ENCODE results near the gene NUP93.
"Not testable (repeated sequence)": the region's sequence is repeated elsewhere in the genome, so short reads cannot be mapped to it uniquely, and the experiment has no call there.

The NUP93 gene

DNA sequence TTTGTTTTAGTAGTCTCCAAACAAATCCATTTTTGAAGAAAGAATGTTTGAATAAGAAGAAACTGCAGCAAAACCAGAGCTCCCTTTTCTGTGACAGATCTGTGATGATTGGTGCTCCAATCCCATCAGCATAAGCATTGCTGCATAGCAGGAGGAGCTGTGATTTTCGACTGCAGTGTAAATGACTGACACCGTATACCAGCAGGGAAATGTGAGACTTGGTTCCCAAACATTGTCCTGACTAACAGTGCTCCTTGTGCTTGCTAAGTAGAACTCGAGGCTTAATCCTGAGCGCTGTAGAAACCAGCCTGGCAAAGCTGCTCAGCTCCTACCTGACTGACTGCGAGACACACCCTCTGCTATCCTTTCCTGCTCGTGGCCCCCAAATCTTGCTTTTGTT, 57.2 kb downstream of the NUP93 start:
- no peak for TF ChIP-seq POLR2A (IDR thresholded peaks at IDR 0.05; ENCODE audit: extremely low read depth, insufficient read length)
- no peak for TF ChIP-seq MYC (IDR thresholded peaks at IDR 0.05; ENCODE audit: low read depth, low read length)
- TF ChIP-seq MAX (IDR thresholded peaks at IDR 0.05; ENCODE audit: low read depth, low read length), result no peak
- TF ChIP-seq CTCF (IDR thresholded peaks at IDR 0.05; ENCODE audit: low read depth, low read length), result no peak
- H3K4me3 ChIP-seq (ENCODE audit: low read depth, low read length), result no peak overlapping the region
- no peak for DNase-seq (ENCODE audit: low read depth)

- H3K4me3 ChIP-seq (ENCODE audit: low read depth, low read length), result no peak overlapping the region
- no peak for TF ChIP-seq POLR2A (IDR thresholded peaks at IDR 0.05; ENCODE audit: extremely low read depth, insufficient read length)
- DNase-seq (ENCODE audit: low read depth), result no peak
Observed at GRCh38 chr16:56788435-56788834, 58.5 kb downstream of the NUP93 start.

DNA sequence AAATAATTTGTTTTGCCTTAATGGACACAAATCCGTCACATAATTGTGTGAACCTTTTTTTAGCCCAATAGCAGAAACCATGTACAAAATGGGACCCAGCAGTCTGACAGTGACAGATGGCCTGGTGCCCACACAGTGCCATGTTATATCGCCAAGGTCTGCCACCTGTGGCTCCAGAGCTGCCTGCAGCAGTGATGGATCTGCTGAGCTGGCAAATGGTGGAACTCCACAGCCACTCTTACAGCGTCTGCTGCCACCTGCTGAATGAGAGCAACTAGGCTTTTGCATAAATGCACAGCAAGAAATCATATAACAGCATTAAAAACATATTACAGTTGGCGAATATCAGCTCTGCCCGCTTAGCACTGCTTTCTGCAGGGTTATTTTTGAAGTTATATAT, 59.4 kb downstream of the NUP93 start:
- H3K4me3 ChIP-seq (ENCODE audit: low read depth, low read length), result no peak overlapping the region
- peak; percentile 57 for DNase-seq (ENCODE audit: low read depth)
- TF ChIP-seq CTCF (IDR thresholded peaks at IDR 0.05; ENCODE audit: low read depth, low read length) (peak; percentile 43), MYC (IDR thresholded peaks at IDR 0.05; ENCODE audit: low read depth, low read length) (no peak)

- DNase-seq (ENCODE audit: low read depth), result no peak
- TF ChIP-seq MAX (IDR thresholded peaks at IDR 0.05; ENCODE audit: low read depth, low read length) (no peak), MYC (IDR thresholded peaks at IDR 0.05; ENCODE audit: low read depth, low read length) (no peak), POLR2A (IDR thresholded peaks at IDR 0.05; ENCODE audit: extremely low read depth, insufficient read length) (no peak), CTCF (IDR thresholded peaks at IDR 0.05; ENCODE audit: low read depth, low read length) (no peak)
- no peak overlapping the region for H3K4me3 ChIP-seq (ENCODE audit: low read depth, low read length)
Observed at GRCh38 chr16:56792967-56793366, 63.0 kb downstream of the NUP93 start.

- peak; percentile 43 for DNase-seq (ENCODE audit: low read depth)
- no peak overlapping the region for H3K4me3 ChIP-seq (ENCODE audit: low read depth, low read length)
Observed at GRCh38 chr16:56793492-56793891, 63.6 kb downstream of the NUP93 start.

GRCh38 chr16:56795011-56795410, 65.1 kb downstream of the NUP93 start:
- H3K4me3 ChIP-seq (ENCODE audit: low read depth, low read length), result no peak overlapping the region
- DNase-seq (ENCODE audit: low read depth), result no peak
- no peak for TF ChIP-seq POLR2A (IDR thresholded peaks at IDR 0.05; ENCODE audit: extremely low read depth, insufficient read length)
- TF ChIP-seq MYC (IDR thresholded peaks at IDR 0.05; ENCODE audit: low read depth, low read length), result no peak
- TF ChIP-seq CTCF (IDR thresholded peaks at IDR 0.05; ENCODE audit: low read depth, low read length), result no peak
- no peak for TF ChIP-seq MAX (IDR thresholded peaks at IDR 0.05; ENCODE audit: low read depth, low read length)

More at GRCh38 chr16:56793492-56793891, 63.6 kb downstream of the NUP93 start:
- TF ChIP-seq MAX (IDR thresholded peaks at IDR 0.05; ENCODE audit: low read depth, low read length) (no peak), CTCF (IDR thresholded peaks at IDR 0.05; ENCODE audit: low read depth, low read length) (peak; percentile 38)

DNA sequence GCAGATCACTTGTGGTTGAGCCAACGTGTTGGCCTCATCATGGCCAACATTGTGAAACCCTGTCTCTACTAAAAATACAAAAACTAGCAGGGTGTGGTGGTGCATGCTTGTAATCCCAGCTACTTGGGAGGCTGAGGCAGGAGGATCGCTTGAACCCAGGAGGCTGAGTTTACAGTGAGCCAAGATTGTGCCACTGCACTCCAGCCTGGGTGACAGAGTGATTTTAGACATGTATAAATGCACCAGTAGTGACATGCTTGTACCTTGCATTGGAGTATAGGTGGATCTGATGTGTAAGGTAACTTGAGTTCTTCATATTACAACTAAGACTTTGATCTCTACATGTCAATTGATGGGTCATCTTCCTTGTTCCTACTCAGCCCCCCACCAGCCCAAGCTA, 67.1 kb downstream of the NUP93 start:
- DNase-seq (ENCODE audit: low read depth), result not testable (repeated sequence)

More for the DNA sequence above, 67.1 kb downstream of the NUP93 start:
- H3K4me3 ChIP-seq (ENCODE audit: low read depth, low read length), result not testable (repeated sequence)
